Neuron (in vitro differentiated cells): Measurements from ENCODE around the gene CA14.
"Not testable (repeated sequence)": the region's sequence is repeated elsewhere in the genome, so short reads cannot be mapped to it uniquely, and the experiment has no call there.

Source experiments
- H2AFZ ChIP-seq: one replicate; pipeline ENCODE4 v1.6.1; 2013; ENCODE audit warnings: low read depth, mild to moderate bottlenecking, inconsistent platforms, low read length, moderate library complexity
- H3K27me3 ChIP-seq: one replicate; pipeline ENCODE4 v1.6.1; 2013; ENCODE audit warnings: low read length; ENCODE audit not compliant: insufficient read depth
- H3K36me3 ChIP-seq: one replicate; pipeline ENCODE4 v1.6.1; 2013; ENCODE audit warnings: low read length; ENCODE audit not compliant: insufficient read depth
- H3K4me1 ChIP-seq: one replicate; pipeline ENCODE4 v1.6.1; 2013; ENCODE audit warnings: low read length; ENCODE audit not compliant: insufficient read depth
- H3K4me3 ChIP-seq: 2 replicates; pipeline ENCODE4 v1.5.1; 2013; ENCODE audit warnings: mild to moderate bottlenecking, low read length, moderate library complexity
- H3K9me3 ChIP-seq: one replicate; pipeline ENCODE4 v1.6.1; 2013; ENCODE audit warnings: low read length

Gene CA14

DNA sequence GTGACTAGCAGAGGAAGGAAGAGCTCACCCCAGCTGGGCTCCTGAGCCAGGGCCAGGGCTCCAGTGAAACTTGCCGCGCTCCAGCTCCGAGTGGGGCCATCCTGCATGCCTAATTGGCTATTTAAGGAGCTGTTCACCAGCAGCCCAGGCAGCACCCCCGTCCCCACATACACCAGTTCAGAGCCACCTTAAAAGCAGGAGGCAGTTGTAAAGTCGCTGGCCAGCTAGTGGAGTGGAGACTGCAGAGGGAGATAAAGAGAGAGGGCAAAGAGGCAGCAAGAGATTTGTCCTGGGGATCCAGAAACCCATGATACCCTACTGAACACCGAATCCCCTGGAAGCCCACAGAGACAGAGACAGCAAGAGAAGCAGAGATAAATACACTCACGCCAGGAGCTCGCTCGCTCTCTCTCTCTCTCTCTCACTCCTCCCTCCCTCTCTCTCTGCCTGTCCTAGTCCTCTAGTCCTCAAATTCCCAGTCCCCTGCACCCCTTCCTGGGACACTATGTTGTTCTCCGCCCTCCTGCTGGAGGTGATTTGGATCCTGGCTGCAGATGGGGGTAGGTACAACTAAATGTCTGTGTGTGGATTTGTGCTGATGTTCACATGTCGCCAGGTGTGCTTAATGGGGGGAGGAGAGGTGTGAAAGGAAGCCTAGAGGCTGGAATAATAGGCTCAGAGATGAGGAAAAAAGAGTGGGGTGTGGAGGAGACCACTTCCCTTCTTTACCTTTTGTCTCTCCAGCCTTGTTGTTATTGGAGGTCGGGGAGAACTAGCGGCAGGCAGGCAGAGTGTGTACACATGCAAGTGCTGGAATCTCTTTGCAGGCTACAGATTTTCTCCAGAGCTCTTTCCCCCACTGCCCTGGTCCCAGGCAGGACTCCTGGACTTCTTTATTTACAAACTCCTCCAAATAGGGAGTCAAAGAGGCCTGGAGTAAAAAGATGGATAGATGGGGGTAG is at the start of gene CA14:
Gene CA14, plus strand, starts transcription at position 151 of the 962 bp plus-strand sequence. Its CDS starts 355 bp downstream, at position 506.
- Histone ChIP-seq H3K9me3 (no peaks in the 10 kb centered on the region), H2AFZ (peak within 1 kb of the TSS; percentile 4), H3K4me3 (peak within 1 kb of the TSS; percentile 68), H3K4me1 (peaks cover 41% of the 10 kb centered on the region), H3K36me3 (peaks cover 14% of the 10 kb centered on the region), H3K27me3 (no peaks in the 10 kb centered on the region)

DNA sequence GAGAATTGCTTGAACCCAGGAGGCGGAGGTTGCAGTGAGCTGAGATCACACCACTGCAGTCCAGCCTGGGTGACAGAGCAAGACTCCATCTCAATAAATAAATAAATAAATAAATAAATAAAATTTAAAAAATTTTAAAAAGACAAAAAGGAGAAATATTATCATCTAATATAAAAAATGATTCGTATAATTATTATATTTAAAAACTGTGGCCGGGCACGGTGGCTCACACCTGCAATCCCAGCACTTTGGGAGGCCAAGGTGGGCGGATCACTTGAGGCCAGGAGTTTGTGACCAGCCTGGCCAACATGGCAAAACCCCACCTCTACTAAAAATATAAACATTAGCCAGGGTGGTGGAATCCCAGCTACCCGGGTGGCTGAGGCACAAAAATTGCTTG is 49.1 kb upstream of the CA14 start:
- H3K4me1 ChIP-seq, H3K36me3 ChIP-seq, H3K27me3 ChIP-seq, H3K9me3 ChIP-seq, H2AFZ ChIP-seq, H3K4me3 ChIP-seq: not testable (repeated sequence)

DNA sequence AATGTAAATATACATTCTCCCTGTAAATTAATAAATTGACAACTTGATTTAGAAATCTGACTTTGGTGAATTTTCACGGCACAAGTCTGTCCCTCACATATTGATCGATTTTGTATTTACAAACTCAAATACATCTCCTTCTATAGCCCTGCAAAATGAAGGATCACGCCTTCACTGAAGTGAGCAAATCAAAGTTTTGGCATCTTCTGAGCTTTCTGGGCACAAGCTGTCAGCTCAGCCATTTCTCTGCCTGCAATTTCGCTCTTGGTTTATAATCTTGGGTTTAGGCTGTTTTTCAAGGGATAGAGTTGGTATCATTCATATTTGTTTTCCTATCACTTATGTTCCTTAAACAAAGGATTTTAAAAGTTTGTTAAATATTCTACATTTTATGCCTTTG is 47.5 kb upstream of the CA14 start:
- Histone ChIP-seq H3K4me3 (no peak overlapping the region), H2AFZ (no peak overlapping the region), H3K4me1 (no peaks in the 10 kb centered on the region), H3K9me3 (no peaks in the 10 kb centered on the region), H3K27me3 (no peaks in the 10 kb centered on the region), H3K36me3 (no peaks in the 10 kb centered on the region)

DNA sequence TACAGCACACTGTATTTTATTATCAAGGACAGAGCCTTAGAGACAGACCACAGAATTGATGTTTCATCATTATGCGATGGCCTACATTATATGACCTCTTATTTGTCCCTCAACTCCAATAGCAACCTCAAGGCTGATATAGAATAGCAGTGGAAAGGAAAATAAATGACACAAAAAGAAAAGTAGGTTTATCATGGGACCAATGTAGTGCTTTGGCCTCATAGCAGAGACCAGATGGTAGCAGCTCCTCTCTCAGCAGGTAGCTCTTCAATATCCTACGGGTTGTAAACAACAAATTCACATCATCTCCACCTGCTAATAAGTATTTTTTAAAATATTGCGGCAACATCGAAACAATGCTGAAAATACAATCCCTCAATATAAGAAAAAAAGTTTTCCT is 46.9 kb upstream of the CA14 start:
- H3K27me3 ChIP-seq = no peaks in the 10 kb centered on the region
- H3K9me3 ChIP-seq = no peaks in the 10 kb centered on the region
- no peak overlapping the region for H3K4me3 ChIP-seq
- no peaks in the 10 kb centered on the region for H3K4me1 ChIP-seq
- H2AFZ ChIP-seq = no peak overlapping the region
- H3K36me3 ChIP-seq = no peaks in the 10 kb centered on the region

DNA sequence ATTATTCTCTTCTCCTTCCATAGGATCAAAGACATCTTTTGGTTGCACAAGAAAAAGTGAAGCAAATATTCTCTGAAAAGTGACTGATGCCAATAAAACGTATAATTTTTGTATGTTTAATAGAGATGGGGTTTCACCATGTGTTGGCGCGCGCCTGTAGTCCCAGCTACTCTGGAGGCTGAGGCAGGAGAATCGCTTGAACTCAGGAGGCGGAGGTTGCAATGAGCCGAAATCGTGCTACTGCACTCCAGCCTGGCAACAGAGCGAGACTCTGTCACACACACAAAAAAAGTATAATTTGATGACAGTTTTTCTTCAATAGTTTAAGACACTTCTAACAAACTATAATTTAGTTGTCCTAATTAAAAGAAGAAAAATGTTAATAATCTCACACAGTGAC is 45.5 kb upstream of the CA14 start:
- Histone ChIP-seq H2AFZ (no peak overlapping the region), H3K27me3 (no peaks in the 10 kb centered on the region), H3K9me3 (no peaks in the 10 kb centered on the region), H3K4me1 (no peaks in the 10 kb centered on the region), H3K36me3 (no peaks in the 10 kb centered on the region), H3K4me3 (no peak overlapping the region)

DNA sequence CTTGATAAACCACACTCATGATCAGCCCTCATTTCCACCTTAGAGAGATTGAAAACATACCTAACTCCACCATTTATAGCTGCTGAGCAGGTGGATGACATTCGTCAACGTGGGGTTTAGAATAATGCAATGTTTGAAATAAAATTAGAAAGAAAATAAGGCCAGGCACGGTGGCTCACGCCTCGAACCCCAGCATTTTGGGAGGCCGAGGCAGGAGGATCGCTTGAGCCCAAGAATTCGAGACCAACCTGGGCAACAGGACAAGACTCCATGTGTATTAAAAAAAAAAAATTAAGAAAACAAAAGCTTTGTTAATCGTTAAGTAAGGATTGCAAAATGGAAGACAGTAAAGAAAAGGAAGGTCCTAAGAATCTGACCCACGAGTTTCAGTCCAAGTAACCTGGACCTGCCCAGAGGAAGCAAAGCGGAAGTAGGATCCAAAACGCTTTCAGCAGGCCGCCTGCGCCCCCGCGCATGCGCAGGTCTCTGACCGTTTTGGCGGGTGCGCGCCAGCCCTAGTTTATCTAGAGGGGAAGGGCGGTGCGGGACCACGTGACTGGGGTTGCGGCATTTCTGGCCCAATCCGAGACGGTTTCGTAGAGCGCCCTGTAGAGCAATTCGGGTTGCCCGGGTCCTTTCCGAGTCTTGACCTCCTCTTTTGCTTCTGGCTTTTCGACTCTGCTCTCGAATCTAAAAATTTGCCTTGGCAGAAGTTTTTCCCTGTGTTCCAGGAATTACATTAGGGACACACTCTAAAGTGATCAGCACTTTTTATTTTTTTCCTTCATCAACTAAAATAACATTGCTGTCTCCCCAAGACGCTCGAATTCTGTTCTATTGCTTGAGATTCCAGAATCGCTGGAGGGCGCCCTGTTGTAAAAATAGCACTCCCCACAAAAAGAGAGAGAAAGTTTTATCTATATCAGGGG is 44.1 kb upstream of the CA14 start:
- peak overlapping the region; percentile 57 for H3K4me3 ChIP-seq
- H3K27me3 ChIP-seq = no peaks in the 10 kb centered on the region
- no peaks in the 10 kb centered on the region for H3K9me3 ChIP-seq

DNA sequence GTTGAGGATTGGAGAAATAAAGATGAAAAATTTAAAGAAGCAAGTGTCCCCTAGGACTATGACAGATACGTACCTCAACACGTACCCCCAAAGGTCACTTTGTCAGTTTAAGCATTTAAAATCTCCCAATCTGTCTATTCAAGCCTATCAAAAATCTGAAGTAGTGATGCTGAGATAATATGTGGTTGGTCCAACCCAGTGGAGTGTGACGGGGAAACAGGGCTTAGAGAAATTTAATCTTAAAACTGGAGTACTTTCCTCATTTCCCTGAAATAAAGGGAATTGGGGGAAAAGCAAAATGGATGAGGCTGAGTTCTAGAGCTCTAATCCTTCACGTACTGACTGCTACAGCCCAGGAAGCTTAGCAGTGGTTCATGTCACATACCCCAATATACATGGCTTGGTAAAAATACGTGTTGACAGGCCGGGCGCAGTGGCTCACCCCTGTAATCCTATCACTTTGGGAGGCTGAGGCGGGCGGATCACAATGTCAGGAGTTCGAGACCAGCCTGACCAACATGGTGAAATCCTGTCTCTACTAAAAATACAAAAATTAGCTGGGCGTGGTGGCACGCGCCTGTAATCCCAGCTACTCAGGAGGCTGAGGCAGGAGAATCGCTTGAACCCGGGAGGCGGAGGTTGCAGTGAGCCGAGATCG is 43.3 kb upstream of the CA14 start:
- not testable (repeated sequence) for H3K36me3 ChIP-seq, H3K27me3 ChIP-seq, H3K9me3 ChIP-seq, H3K4me1 ChIP-seq
- Histone ChIP-seq H3K4me3 (peak overlapping the region; percentile 57), H2AFZ (peak overlapping the region; percentile 97)

More for the DNA sequence above, 44.1 kb upstream of the CA14 start:
- no peaks in the 10 kb centered on the region for H3K36me3 ChIP-seq
- H2AFZ ChIP-seq = peak overlapping the region; percentile 97
- no peaks in the 10 kb centered on the region for H3K4me1 ChIP-seq

DNA sequence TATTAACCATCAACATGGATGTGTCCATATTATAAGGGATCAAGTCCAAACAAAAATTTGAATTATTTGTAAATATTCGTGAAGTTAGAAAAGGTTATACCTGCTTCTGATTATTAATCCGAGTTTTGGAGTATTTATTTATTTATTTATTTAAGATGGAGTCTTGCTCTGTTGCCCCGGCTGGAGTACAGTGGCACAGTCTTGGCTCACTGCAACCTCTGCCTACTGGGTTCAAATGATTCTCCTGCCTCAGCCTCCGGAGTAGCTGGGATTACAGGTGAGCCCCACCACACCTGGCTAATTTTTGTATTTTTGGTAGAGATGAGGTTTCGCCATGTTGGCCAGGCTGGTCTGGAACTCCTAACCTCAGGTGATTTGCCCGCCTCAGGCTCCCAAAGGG is 41.7 kb upstream of the CA14 start:
- H3K27me3 ChIP-seq, H3K4me1 ChIP-seq, H2AFZ ChIP-seq, H3K9me3 ChIP-seq, H3K4me3 ChIP-seq: not testable (repeated sequence)
- H3K36me3 ChIP-seq = peaks cover 18% of the 10 kb centered on the region

DNA sequence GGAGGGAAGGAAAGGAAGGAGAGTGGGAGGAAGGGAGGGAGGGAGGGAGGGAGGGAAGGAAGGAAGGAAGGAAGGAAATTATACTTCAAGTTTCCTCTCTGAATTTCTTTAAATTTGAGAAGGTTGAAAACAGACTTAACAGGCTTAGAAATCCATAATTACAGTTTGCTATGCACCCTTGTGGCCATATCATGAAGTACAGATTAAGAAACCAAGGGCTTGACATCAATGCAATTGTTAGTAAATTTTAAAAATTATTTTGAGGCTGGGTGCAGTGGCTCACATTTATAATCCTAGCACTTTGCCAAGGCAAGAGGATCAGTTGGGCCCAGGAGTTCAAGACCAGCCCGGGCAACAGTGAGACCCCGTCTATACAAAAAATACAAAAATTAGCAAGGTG is 36.0 kb upstream of the CA14 start:
- Histone ChIP-seq H3K27me3 (no peaks in the 10 kb centered on the region), H3K4me1 (no peaks in the 10 kb centered on the region), H2AFZ (no peak overlapping the region), H3K9me3 (no peaks in the 10 kb centered on the region), H3K36me3 (peaks cover 58% of the 10 kb centered on the region), H3K4me3 (no peak overlapping the region)

DNA sequence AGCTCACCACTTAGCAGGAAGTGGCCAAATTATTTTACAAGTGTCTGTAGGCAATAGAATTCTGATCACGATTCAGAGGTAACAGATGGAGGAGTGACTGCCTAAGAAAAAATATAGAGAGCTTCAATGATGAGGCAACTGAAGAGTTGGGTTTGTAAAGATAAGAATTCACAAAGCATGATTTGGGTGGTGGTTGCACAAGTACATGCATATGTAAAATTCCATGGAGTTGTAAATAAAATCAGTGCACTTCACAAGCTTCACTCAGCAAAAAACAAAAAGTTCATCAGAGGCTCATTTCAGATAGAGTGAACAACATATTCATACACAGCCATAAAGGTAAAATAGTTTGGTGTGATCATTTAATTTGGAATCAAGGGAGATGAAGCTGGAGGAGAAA is 32.6 kb upstream of the CA14 start:
- no peaks in the 10 kb centered on the region for H3K27me3 ChIP-seq
- peaks cover 72% of the 10 kb centered on the region for H3K36me3 ChIP-seq
- no peaks in the 10 kb centered on the region for H3K9me3 ChIP-seq
- H3K4me1 ChIP-seq = no peaks in the 10 kb centered on the region
- H3K4me3 ChIP-seq = no peak overlapping the region
- no peak overlapping the region for H2AFZ ChIP-seq

DNA sequence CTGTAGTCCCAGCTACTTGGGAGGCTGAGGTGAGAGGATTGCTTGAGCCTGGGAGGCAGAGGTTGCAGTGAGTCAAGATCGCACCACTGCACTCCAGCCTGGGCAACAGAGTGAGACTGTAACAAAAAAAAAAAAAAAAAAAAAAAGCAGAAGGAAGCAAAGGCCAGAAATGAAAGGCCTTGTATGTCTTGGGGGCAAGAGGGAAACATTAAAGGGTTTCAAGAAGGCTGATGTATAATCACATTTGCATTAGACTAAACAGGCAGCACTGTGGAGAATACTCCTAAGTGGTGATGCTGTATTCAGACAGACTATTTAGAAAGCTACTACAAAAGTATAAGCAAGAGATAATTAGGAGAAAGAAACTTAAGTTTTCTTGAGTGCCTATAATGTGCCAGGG is 32.0 kb upstream of the CA14 start:
- Histone ChIP-seq H3K9me3 (no peaks in the 10 kb centered on the region), H2AFZ (no peak overlapping the region), H3K36me3 (peaks cover 68% of the 10 kb centered on the region), H3K4me1 (no peaks in the 10 kb centered on the region), H3K27me3 (no peaks in the 10 kb centered on the region), H3K4me3 (no peak overlapping the region)

DNA sequence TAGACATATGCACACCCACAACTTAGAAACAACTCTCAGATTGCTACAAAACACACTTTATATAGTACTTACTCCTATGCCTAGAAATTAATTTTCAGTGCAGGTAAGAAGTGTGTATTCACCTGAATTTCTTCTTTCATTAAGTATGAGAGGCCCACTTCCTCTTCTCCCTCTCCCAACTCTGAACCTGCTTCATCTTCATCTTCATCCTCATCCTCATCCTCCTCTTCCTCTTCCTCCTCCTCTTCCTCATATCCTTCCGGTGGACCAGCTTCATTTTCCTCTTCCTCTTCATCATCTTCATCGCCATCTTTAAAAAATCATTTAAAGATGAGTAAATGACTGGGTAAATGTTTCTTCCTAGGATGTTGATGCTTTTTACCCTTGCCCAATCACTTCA is 31.1 kb upstream of the CA14 start:
- H2AFZ ChIP-seq = no peak overlapping the region
- H3K4me1 ChIP-seq = no peaks in the 10 kb centered on the region
- H3K36me3 ChIP-seq = peaks cover 70% of the 10 kb centered on the region
- no peaks in the 10 kb centered on the region for H3K9me3 ChIP-seq
- no peaks in the 10 kb centered on the region for H3K27me3 ChIP-seq
- H3K4me3 ChIP-seq = no peak overlapping the region

DNA sequence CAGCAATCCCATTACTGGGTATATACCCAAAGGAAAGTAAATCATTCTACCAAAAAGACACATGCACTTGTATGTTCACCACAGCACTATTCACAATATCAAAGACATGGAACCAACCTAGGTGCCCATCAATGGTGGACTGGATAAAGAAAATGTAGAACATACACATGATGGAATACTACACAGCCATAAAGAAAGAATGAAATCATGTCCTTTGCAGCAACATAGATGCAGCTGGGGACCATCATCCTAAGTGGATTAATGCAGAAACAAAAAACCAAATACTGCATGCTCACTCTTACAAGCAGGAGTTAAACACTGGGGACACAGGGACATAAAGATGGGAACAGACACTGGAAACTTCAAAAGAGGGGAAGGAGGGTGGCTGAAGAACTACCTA is 30.3 kb upstream of the CA14 start:
- H2AFZ ChIP-seq = no peak overlapping the region
- H3K9me3 ChIP-seq = no peaks in the 10 kb centered on the region
- no peaks in the 10 kb centered on the region for H3K4me1 ChIP-seq
- no peaks in the 10 kb centered on the region for H3K27me3 ChIP-seq
- H3K4me3 ChIP-seq = no peak overlapping the region
- H3K36me3 ChIP-seq = peaks cover 65% of the 10 kb centered on the region
